GM23338 (cell line): ENCODE data around the gene PHF23. TPM values are rescaled to one million over a fixed set of nuclear protein-coding genes. Genes with fewer than 3 reads are reported as not detected.

ENCODE experiments used
- ATAC-seq: fragments of 200-7000 bp; cut with Tn5 transposase; 3 replicates; pipeline ENCODE4 v1.9.1; 2020
- DNase-seq: peaks from one replicate; pipeline ENCODE4 v3.0.0-alpha.2; 2015; ENCODE audit warnings: low spot score
- H2AFZ ChIP-seq: fragments of 200-600 bp; sonication (generic); 2 replicates; pipeline ENCODE4 v1.8.0; 2016; ENCODE audit warnings: antibody characterized with exemption, mild to moderate bottlenecking, moderate library complexity
- H3F3A ChIP-seq: fragments of 200-600 bp; sonication (generic); replicated peaks from 2 replicates; pipeline ENCODE4 v1.8.0; 2017; ENCODE audit warnings: antibody characterized with exemption, mixed run types, low read depth
- H3K27ac ChIP-seq: fragments of 200-600 bp; sonication (generic); 2 replicates; pipeline ENCODE4 v1.6.1; 2016; ENCODE audit warnings: low read depth
- H3K27me3 ChIP-seq: fragments of 200-600 bp; sonication (generic); 2 replicates; pipeline ENCODE4 v1.8.0; 2016; ENCODE audit warnings: mild to moderate bottlenecking, mixed run types, moderate library complexity; ENCODE audit not compliant: insufficient read depth
- H3K36me3 ChIP-seq: fragments of 200-600 bp; sonication (generic); 2 replicates; pipeline ENCODE4 v1.8.0; 2016; ENCODE audit warnings: mild to moderate bottlenecking; ENCODE audit not compliant: insufficient read depth
- H3K4me1 ChIP-seq: fragments of 200-600 bp; sonication (generic); 2 replicates; pipeline ENCODE4 v1.8.0; 2016; ENCODE audit warnings: mild to moderate bottlenecking, moderate library complexity; ENCODE audit not compliant: insufficient read depth
- H3K4me2 ChIP-seq: fragments of 200-600 bp; sonication (generic); 2 replicates; pipeline ENCODE4 v1.7.1; 2017; ENCODE audit warnings: mixed run types
- H3K4me3 ChIP-seq: fragments of 200-600 bp; sonication (generic); 2 replicates; pipeline ENCODE4 v1.6.1; 2016; ENCODE audit warnings: mixed run types
- H3K79me2 ChIP-seq: fragments of 200-600 bp; sonication (generic); replicated peaks from 2 replicates; pipeline ENCODE4 v1.8.0; 2017; ENCODE audit warnings: mild to moderate bottlenecking; ENCODE audit not compliant: insufficient read depth
- H3K9me2 ChIP-seq: fragments of 200-600 bp; sonication (generic); 2 replicates; pipeline ENCODE4 v1.8.0; 2017; ENCODE audit not compliant: insufficient read depth
- H4K20me1 ChIP-seq: fragments of 200-600 bp; sonication (generic); replicated peaks from 2 replicates; pipeline ENCODE4 v1.8.0; 2017; ENCODE audit warnings: mild to moderate bottlenecking; ENCODE audit not compliant: insufficient read depth
- H3K27ac Mint-ChIP-seq: 2 replicates; pipeline ENCODE4 v1.8.0; 2020; ENCODE audit warnings: inconsistent platforms, mild to moderate bottlenecking, moderate library complexity, mixed read lengths
- H3K27me3 Mint-ChIP-seq: 3 replicates; pipeline ENCODE4 v1.8.0; 2022; ENCODE audit warnings: low read depth, mild to moderate bottlenecking, moderate library complexity, mixed read lengths, inconsistent platforms; ENCODE audit not compliant: insufficient read depth, poor library complexity
- H3K36me3 Mint-ChIP-seq: 3 replicates; pipeline ENCODE4 v1.8.0; 2021; ENCODE audit warnings: low read depth, mild to moderate bottlenecking, inconsistent platforms, moderate library complexity, mixed read lengths
- H3K4me1 Mint-ChIP-seq: 3 replicates; pipeline ENCODE4 v1.8.0; 2020; ENCODE audit warnings: mild to moderate bottlenecking, inconsistent platforms, mixed read lengths
- H3K4me3 Mint-ChIP-seq: 3 replicates; pipeline ENCODE4 v1.8.0; 2021; ENCODE audit warnings: moderate library complexity, mild to moderate bottlenecking, inconsistent platforms, mixed read lengths
- H3K9me3 Mint-ChIP-seq: 3 replicates; pipeline ENCODE4 v1.8.0; 2020; ENCODE audit warnings: moderate library complexity, mild to moderate bottlenecking, inconsistent platforms, mixed read lengths
- CREB1 ChIP-seq: fragments of 250-450 bp; sonication (Bioruptor Pico); IDR thresholded peaks from 2 replicates; pipeline ENCODE4 v1.5.0; 2020; ENCODE audit warnings: low read depth, mild to moderate bottlenecking, moderate library complexity
- NANOG ChIP-seq: IDR thresholded peaks from 2 replicates; pipeline ENCODE4 v1.6.1; 2016; ENCODE audit warnings: antibody characterized with exemption, borderline replicate concordance
- polyA plus RNA-seq: library from polyadenylated mRNA; unstranded; fragments of >200 nt; fragmentation: Nextera tagmentation; extraction: Ambion mirVana; gene quantifications from 2 replicates; pipeline ENCODE4 v1.2.1, GENCODE V29; 2016
- total RNA-seq: library from RNA; depleted of rRNA; stranded (reverse); fragments of >200 nt; shearing (Covaris generic); gene quantifications from 2 replicates; pipeline ENCODE4 v1.2.3, GENCODE V29; 2014
- TF ChIP-seq, protein P1 (sequence below): fragments of 250-450 bp; sonication (Bioruptor Pico); IDR thresholded peaks from 2 replicates; pipeline ENCODE4 v1.5.0; 2020; ENCODE audit warnings: mild to moderate bottlenecking, moderate library complexity
- TF ChIP-seq, protein P2 (sequence below): IDR thresholded peaks from 2 replicates; pipeline ENCODE4 v1.6.1; 2016; ENCODE audit warnings: antibody characterized with exemption

PHF23 gene
- total and polyA plus RNA-seq, 2 experiments from 2014 or later = 35.4 to 51.0 TPM

DNA sequence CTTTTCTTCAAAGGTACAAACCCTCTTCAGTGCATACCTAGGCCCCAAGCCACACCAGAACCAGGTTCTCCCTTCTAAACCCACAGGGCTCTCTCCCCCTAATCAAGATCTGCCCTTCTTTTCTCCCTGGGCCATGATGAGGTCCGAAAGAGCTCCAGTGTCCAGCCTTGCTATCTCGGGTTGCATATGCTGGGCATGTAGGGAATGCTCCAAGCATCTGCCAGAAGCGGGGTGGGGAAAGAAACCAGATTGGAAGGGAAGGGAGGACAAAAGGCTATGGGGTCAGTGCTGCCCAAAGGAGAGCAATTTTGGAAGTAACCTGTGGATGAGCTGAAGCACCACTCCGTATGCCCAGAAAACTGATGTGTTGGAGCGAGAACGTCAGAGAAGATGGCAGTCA is 10.0 kb upstream of the PHF23 start:
- TF ChIP-seq, protein P1, sequence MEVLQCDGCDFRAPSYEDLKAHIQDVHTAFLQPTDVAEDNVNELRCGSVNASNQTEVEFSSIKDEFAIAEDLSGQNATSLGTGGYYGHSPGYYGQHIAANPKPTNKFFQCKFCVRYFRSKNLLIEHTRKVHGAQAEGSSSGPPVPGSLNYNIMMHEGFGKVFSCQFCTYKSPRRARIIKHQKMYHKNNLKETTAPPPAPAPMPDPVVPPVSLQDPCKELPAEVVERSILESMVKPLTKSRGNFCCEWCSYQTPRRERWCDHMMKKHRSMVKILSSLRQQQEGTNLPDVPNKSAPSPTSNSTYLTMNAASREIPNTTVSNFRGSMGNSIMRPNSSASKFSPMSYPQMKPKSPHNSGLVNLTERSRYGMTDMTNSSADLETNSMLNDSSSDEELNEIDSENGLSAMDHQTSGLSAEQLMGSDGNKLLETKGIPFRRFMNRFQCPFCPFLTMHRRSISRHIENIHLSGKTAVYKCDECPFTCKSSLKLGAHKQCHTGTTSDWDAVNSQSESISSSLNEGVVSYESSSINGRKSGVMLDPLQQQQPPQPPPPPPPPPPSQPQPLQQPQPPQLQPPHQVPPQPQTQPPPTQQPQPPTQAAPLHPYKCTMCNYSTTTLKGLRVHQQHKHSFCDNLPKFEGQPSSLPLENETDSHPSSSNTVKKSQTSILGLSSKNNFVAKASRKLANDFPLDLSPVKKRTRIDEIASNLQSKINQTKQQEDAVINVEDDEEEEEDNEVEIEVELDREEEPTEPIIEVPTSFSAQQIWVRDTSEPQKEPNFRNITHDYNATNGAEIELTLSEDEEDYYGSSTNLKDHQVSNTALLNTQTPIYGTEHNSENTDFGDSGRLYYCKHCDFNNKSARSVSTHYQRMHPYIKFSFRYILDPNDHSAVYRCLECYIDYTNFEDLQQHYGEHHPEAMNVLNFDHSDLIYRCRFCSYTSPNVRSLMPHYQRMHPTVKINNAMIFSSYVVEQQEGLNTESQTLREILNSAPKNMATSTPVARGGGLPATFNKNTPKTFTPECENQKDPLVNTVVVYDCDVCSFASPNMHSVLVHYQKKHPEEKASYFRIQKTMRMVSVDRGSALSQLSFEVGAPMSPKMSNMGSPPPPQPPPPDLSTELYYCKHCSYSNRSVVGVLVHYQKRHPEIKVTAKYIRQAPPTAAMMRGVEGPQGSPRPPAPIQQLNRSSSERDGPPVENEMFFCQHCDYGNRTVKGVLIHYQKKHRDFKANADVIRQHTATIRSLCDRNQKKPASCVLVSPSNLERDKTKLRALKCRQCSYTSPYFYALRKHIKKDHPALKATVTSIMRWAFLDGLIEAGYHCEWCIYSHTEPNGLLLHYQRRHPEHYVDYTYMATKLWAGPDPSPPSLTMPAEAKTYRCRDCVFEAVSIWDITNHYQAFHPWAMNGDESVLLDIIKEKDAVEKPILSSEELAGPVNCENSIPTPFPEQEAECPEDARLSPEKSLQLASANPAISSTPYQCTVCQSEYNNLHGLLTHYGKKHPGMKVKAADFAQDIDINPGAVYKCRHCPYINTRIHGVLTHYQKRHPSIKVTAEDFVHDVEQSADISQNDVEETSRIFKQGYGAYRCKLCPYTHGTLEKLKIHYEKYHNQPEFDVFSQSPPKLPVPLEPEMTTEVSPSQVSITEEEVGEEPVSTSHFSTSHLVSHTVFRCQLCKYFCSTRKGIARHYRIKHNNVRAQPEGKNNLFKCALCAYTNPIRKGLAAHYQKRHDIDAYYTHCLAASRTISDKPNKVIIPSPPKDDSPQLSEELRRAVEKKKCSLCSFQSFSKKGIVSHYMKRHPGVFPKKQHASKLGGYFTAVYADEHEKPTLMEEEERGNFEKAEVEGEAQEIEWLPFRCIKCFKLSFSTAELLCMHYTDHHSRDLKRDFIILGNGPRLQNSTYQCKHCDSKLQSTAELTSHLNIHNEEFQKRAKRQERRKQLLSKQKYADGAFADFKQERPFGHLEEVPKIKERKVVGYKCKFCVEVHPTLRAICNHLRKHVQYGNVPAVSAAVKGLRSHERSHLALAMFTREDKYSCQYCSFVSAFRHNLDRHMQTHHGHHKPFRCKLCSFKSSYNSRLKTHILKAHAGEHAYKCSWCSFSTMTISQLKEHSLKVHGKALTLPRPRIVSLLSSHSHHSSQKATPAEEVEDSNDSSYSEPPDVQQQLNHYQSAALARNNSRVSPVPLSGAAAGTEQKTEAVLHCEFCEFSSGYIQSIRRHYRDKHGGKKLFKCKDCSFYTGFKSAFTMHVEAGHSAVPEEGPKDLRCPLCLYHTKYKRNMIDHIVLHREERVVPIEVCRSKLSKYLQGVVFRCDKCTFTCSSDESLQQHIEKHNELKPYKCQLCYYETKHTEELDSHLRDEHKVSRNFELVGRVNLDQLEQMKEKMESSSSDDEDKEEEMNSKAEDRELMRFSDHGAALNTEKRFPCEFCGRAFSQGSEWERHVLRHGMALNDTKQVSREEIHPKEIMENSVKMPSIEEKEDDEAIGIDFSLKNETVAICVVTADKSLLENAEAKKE (CRISPR knock-in tag) = no peak
- peak overlapping the region; percentile 91; the same call in 2 of the 3 replicates for H3K4me3 Mint-ChIP-seq
- Histone ChIP-seq H3K9me2 (no peaks in the 10 kb centered on the region), H3K4me3 (no peak overlapping the region), H3K4me2 (0 out of 2 replicates have a peak overlapping the region, but pooled peaks have one; percentile 26), H3K4me1 (peaks cover 23% of the 10 kb centered on the region), H3K36me3 (peaks cover 9% of the 10 kb centered on the region; the same call in 1 of the 2 replicates), H3K79me2 (peaks cover 67% of the 10 kb centered on the region), H3K27ac (no peak overlapping the region), H2AFZ (no peak overlapping the region), H3K27me3 (no peaks in the 10 kb centered on the region), H3F3A (peaks cover 24% of the 10 kb centered on the region), H4K20me1 (peaks cover 26% of the 10 kb centered on the region)
- H3K27me3 Mint-ChIP-seq = peaks cover 10% of the 10 kb centered on the region
- H3K9me3 Mint-ChIP-seq = peaks cover 3% of the 10 kb centered on the region; the same call in 2 of the 3 replicates
- no peak for ATAC-seq
- peak overlapping the region; percentile 49; the same call in 1 of the 2 replicates for H3K27ac Mint-ChIP-seq
- peaks cover 40% of the 10 kb centered on the region for H3K4me1 Mint-ChIP-seq
- DNase-seq = no peak
- peaks cover 40% of the 10 kb centered on the region for H3K36me3 Mint-ChIP-seq

GRCh38 chr17:7248796-7249195 is 9.5 kb upstream of the PHF23 start:
- H3K4me1 ChIP-seq = peaks cover 23% of the 10 kb centered on the region
- ATAC-seq (no peak), DNase-seq (no peak)
- peaks cover 40% of the 10 kb centered on the region for H3K4me1 Mint-ChIP-seq
- H4K20me1 ChIP-seq = peaks cover 26% of the 10 kb centered on the region
- peaks cover 3% of the 10 kb centered on the region; the same call in 2 of the 3 replicates for H3K9me3 Mint-ChIP-seq
- H3K27ac ChIP-seq = no peak overlapping the region
- no peaks in the 10 kb centered on the region for H3K27me3 ChIP-seq
- peaks cover 40% of the 10 kb centered on the region for H3K36me3 Mint-ChIP-seq
- peaks cover 10% of the 10 kb centered on the region; the same call in 1 of the 2 replicates for H3K36me3 ChIP-seq
- H3K4me3 Mint-ChIP-seq = peak overlapping the region; percentile 33; the same call in 1 of the 3 replicates
- H3K79me2 ChIP-seq = peaks cover 63% of the 10 kb centered on the region
- peaks cover 24% of the 10 kb centered on the region for H3F3A ChIP-seq
- H2AFZ ChIP-seq = no peak overlapping the region
- peaks cover 10% of the 10 kb centered on the region for H3K27me3 Mint-ChIP-seq
- H3K4me3 ChIP-seq = no peak overlapping the region
- no peak overlapping the region for H3K4me2 ChIP-seq
- H3K9me2 ChIP-seq = no peaks in the 10 kb centered on the region
- peak overlapping the region; percentile 56; the same call in 1 of the 2 replicates for H3K27ac Mint-ChIP-seq
- TF ChIP-seq, protein P2, sequence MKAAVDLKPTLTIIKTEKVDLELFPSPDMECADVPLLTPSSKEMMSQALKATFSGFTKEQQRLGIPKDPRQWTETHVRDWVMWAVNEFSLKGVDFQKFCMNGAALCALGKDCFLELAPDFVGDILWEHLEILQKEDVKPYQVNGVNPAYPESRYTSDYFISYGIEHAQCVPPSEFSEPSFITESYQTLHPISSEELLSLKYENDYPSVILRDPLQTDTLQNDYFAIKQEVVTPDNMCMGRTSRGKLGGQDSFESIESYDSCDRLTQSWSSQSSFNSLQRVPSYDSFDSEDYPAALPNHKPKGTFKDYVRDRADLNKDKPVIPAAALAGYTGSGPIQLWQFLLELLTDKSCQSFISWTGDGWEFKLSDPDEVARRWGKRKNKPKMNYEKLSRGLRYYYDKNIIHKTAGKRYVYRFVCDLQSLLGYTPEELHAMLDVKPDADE = no peak
- TF ChIP-seq NANOG (no peak), CREB1 (CRISPR knock-in tag) (no peak)
- TF ChIP-seq, protein P1 (CRISPR knock-in tag) = no peak
